Suprapubic skin (tissue), 3 donors: ENCODE data around the gene CTBP2.

Experiments used
- CTCF ChIP-seq, 2 donors: fragments of 200-600 bp in 1 of 2; fragments of 450-650 bp in 1 of 2; sonication (generic) in 1 of 2; IDR thresholded peaks; one replicate each; pipeline ENCODE4 v1.5.1; 2016 to 2019; ENCODE audit warnings: antibody characterized with exemption in 2 of 2, mild to moderate bottlenecking in 1 of 2, moderate library complexity in 1 of 2
- POLR2AphosphoS5 ChIP-seq, 3 donors: sonication (generic); formaldehyde crosslinking; IDR thresholded peaks; one replicate each; pipeline ENCODE4 v1.6.1; 2017; ENCODE audit warnings: antibody characterized with exemption in 3 of 3

- no peak for TF ChIP-seq CTCF (IDR thresholded peaks at IDR 0.05)
- no peak for TF ChIP-seq POLR2AphosphoS5 (IDR thresholded peaks at IDR 0.05)
These were observed 204.5 kb downstream of the CTBP2 start for GRCh38 chr10:124955868-124956267.
